CD4-positive, alpha-beta T cell treated with Interleukin-4 for 1 hour (primary cell): ENCODE results near the gene ARID5B.

Experiments used
- DNase-seq, 2 donors: peaks; one replicate each; pipeline ENCODE4 v3.0.0-alpha.2; 2020 to 2022

The ARID5B gene

GRCh38 chr10:61906562-61906901 is 5.0 kb downstream of the ARID5B start:
- DNase-seq, result no peak

GRCh38 chr10:61907011-61907410 is 5.5 kb downstream of the ARID5B start:
- no peak for DNase-seq

GRCh38 chr10:61907587-61907986 is 6.1 kb downstream of the ARID5B start:
- no peak for DNase-seq

GRCh38 chr10:61910226-61910805 is 8.8 kb downstream of the ARID5B start:
- DNase-seq, result no peak

- DNase-seq, result no peak
These were observed 9.4 kb downstream of the ARID5B start for GRCh38 chr10:61910894-61911293.

GRCh38 chr10:61911425-61911824 is 9.9 kb downstream of the ARID5B start:
- DNase-seq, result no peak

- no peak for DNase-seq
These were observed 11.5 kb downstream of the ARID5B start for GRCh38 chr10:61912981-61913380.

- DNase-seq, result no peak
These were observed 16.6 kb downstream of the ARID5B start for GRCh38 chr10:61918140-61918539.

- no peak for DNase-seq
These were observed 17.5 kb downstream of the ARID5B start for GRCh38 chr10:61918989-61919388.

- no peak for DNase-seq
These were observed 18.2 kb downstream of the ARID5B start for GRCh38 chr10:61919646-61920215.

GRCh38 chr10:61921143-61921542 is 19.6 kb downstream of the ARID5B start:
- no peak for DNase-seq

- no peak for DNase-seq
These were observed 21.9 kb downstream of the ARID5B start for GRCh38 chr10:61923210-61923949.

GRCh38 chr10:61923950-61924274 is 22.4 kb downstream of the ARID5B start:
- no peak for DNase-seq

- no peak for DNase-seq
These were observed 28.1 kb downstream of the ARID5B start for GRCh38 chr10:61929555-61929954.

GRCh38 chr10:61931620-61932332 is 30.3 kb downstream of the ARID5B start:
- no peak for DNase-seq

- peak in 1 of 2 donors; percentile 45 for DNase-seq
These were observed 32.5 kb downstream of the ARID5B start for GRCh38 chr10:61933859-61934555.

- no peak for DNase-seq
These were observed 33.6 kb downstream of the ARID5B start for GRCh38 chr10:61935077-61935476.

- DNase-seq, result no peak
These were observed 35.3 kb downstream of the ARID5B start for GRCh38 chr10:61936770-61937169.

- DNase-seq, result peak in 1 of 2 donors; percentile 58
These were observed 36.3 kb downstream of the ARID5B start for GRCh38 chr10:61937631-61938351.

GRCh38 chr10:61939902-61940301 is 38.4 kb downstream of the ARID5B start:
- DNase-seq, result no peak

- DNase-seq, result peak in 1 of 2 donors; percentile 30
These were observed 39.7 kb downstream of the ARID5B start for GRCh38 chr10:61941202-61941681.
